HUES64 (cell line): ENCODE results near the gene NBAS.

Experiments used
- H3K27ac ChIP-seq: 2 replicates; pipeline ENCODE4 v1.7.0; 2013; ENCODE audit warnings: low read depth, low read length, inconsistent platforms
- H3K27me3 ChIP-seq: 2 replicates; pipeline ENCODE4 v1.6.1; 2013; ENCODE audit warnings: mild to moderate bottlenecking, low read length; ENCODE audit not compliant: insufficient read depth
- H3K36me3 ChIP-seq: 2 replicates; pipeline ENCODE4 v1.6.1; 2013; ENCODE audit warnings: mild to moderate bottlenecking, low read length; ENCODE audit not compliant: insufficient read depth
- H3K4me1 ChIP-seq: 2 replicates; pipeline ENCODE4 v1.6.1; 2013; ENCODE audit warnings: mild to moderate bottlenecking, low read length, moderate library complexity; ENCODE audit not compliant: insufficient read depth
- H3K4me3 ChIP-seq: 2 replicates; pipeline ENCODE4 v1.5.1; 2013; ENCODE audit warnings: mild to moderate bottlenecking, low read length, moderate library complexity
- H3K9ac ChIP-seq: 2 replicates; pipeline ENCODE4 v1.6.1; 2013; ENCODE audit warnings: mild to moderate bottlenecking, low read depth, low read length
- H3K9me3 ChIP-seq: 2 replicates; pipeline ENCODE4 v1.6.1; 2013; ENCODE audit warnings: low read depth, low read length; ENCODE audit not compliant: insufficient read depth
- WGBS: fragments of 150-250, 120-280 bp; methylation state at CpG from one replicate; pipeline ENCODE4 v1.1.7; 2013; ENCODE audit warnings: missing lambda C conversion rate; 5-methylcytosine and 5-hydroxymethylcytosine counted together

Gene NBAS

DNA sequence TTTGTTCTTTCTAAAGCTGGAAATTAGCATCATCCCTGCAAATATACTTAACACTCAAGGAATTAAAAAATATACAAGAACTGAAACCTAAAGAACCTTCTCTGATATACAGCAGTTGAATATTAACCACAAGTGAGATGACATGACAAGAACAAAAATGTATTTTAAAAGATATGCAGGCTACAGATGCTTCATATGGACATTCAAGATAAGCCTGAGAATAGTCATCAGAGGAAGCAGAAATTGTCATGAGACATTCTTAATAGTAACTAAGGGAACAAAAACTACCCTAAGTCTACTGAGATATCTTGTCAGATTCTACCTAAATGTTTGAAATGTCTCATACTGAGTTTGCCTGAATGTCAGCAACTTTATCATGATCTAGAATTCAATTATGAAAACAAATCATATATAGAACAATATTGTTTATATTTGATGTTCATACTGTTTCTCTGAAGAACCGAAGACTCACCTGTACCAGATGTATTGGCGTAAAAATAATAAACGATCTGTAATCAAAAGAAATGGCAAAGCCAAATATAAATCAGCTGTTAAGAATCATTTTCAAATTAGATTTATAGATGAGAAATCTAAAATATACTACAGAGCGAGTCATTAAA, 4.7 kb downstream of the NBAS start:
- Histone ChIP-seq H3K9ac (no peak overlapping the region), H3K27ac (no peak overlapping the region), H3K27me3 (no peaks in the 10 kb centered on the region), H3K9me3 (no peaks in the 10 kb centered on the region), H3K4me3 (no peak overlapping the region), H3K4me1 (peaks cover 6% of the 10 kb centered on the region; the same call in 1 of the 2 replicates), H3K36me3 (peaks cover 26% of the 10 kb centered on the region)
- 86% methylated on average over 3 of the region's 4 CpGs for WGBS

DNA sequence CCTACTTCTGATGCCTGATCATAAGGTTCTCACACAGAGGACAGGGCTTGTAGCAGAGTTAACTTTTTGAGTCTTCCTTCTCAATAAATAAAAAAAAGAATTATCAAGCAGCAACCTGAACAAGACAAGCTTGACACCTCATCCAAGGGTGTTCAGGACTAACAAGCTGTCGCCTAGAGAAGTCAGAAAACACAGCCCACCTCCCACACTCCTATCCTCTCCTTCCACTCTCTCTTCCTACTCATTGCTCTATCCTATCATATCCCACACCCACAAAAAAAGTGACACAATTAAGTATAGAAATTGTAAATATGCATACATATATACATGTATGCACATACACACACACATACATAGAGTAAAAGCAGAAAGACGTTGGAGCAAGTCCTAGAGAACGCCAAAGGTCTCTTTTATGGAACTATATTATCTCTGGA, 5.4 kb downstream of the NBAS start:
- H3K4me3 ChIP-seq: no peak overlapping the region
- no peak overlapping the region for H3K27ac ChIP-seq
- no peaks in the 10 kb centered on the region for H3K9me3 ChIP-seq
- peaks cover 26% of the 10 kb centered on the region for H3K36me3 ChIP-seq
- no peak overlapping the region for H3K9ac ChIP-seq
- WGBS: 96% methylated on average over 3 of the region's 3 CpGs
- H3K27me3 ChIP-seq: no peaks in the 10 kb centered on the region
- H3K4me1 ChIP-seq: peaks cover 5% of the 10 kb centered on the region; the same call in 1 of the 2 replicates

DNA sequence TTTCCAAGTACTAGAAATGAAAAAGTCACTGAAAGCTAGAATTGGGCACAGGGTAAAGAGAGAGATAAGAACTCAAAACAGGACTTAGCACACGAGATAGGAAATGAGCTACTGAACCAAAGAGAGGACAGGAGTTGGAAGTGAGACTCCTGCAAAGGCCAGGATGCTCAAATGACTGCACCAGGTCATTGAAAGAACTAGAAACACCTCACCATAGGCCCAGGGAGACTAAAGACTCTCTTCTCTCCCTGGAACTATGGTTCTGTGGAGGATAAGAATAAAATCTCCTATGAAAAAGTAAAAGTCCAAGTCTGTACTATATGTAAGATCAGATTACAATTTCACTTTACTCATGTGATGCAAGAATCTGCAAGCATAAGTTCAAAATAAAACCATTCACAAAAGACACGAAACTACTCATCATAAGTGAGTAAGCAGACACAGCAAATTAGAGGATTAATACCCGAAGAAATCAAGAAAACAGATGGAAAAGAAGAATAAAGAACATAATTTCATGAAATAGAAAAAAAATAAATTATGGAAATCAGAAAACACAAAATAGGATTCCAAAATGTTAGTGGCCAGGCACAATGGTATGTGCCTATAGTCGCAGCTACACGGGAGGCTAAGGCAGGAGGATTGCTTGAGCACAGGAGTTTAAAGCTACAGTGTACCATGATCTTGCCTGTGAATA, 6.5 kb downstream of the NBAS start:
- H3K27ac ChIP-seq: no peak overlapping the region
- 97% methylated on average over 4 of the region's 5 CpGs for WGBS
- no peaks in the 10 kb centered on the region for H3K4me1 ChIP-seq
- no peaks in the 10 kb centered on the region for H3K9me3 ChIP-seq
- H3K36me3 ChIP-seq: peaks cover 26% of the 10 kb centered on the region
- no peak overlapping the region for H3K4me3 ChIP-seq
- no peaks in the 10 kb centered on the region for H3K27me3 ChIP-seq
- H3K9ac ChIP-seq: no peak overlapping the region

DNA sequence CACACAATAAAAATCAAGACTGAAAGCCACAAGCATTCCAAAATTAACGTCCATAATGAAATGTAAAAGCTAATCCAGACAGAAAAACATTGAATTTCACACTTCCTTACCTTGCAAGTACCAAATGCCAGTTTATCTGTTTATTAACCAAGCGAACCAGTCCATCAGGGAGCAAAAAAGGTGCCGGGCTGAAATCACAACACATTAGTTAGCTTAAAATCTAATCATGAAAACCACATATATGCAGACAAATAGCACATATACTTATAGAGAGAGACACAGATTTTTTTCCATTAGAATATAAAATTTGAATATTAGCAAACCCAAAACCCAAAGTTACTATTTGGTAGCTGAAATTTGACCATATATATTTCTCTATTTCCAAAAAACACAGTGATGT, 7.2 kb downstream of the NBAS start:
- Histone ChIP-seq H3K4me3 (no peak overlapping the region), H3K9me3 (no peaks in the 10 kb centered on the region), H3K27me3 (no peaks in the 10 kb centered on the region), H3K27ac (no peak overlapping the region), H3K36me3 (peaks cover 31% of the 10 kb centered on the region), H3K9ac (no peak overlapping the region), H3K4me1 (no peaks in the 10 kb centered on the region)
- WGBS: 90% methylated on average over 3 of the region's 3 CpGs

DNA sequence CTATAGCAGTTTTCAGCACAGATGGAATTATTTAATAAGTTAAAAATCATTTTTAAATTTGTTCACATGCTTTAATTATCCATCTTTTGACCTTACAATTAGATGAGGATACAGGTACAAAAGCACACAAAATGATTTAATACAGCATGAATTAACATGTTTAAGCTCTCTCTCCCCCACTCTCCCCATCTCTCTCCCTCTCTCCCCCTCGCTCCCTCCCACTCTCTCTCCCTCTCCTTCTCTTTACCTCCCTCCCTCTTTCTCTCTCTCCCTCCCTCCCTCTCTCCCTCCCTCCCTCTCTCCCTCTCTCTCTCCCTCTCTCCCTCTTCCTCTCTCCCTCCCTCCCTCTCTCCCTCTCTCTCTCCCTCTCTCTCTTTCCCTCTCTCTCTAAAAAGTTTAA, 7.6 kb downstream of the NBAS start:
- WGBS: 93% methylated on average over 1 of the region's 1 CpG
- Histone ChIP-seq H3K27ac (no peak overlapping the region), H3K36me3 (peaks cover 31% of the 10 kb centered on the region), H3K9me3 (no peaks in the 10 kb centered on the region), H3K4me3 (no peak overlapping the region), H3K9ac (no peak overlapping the region), H3K27me3 (no peaks in the 10 kb centered on the region), H3K4me1 (no peaks in the 10 kb centered on the region)

DNA sequence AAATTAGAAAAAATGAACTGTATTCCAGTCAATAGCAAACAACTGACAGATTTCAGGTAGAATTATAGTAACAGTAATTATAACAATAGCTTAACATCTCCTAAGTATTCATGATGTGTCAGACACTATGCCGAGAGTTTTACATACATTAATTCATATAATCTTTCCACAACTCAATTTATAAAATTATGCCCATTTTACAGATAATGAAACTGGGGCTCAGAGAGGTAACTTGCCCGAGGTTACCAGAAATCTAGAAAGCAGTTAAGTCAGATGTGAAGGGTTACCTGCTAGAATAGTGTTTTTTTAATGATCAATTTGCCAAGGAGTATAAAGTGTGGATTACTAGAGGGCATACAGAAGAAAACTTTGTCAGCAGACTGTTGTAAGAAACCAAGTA, 12.2 kb downstream of the NBAS start:
- Histone ChIP-seq H3K4me1 (no peaks in the 10 kb centered on the region), H3K9ac (no peak overlapping the region), H3K36me3 (peaks cover 16% of the 10 kb centered on the region; the same call in 1 of the 2 replicates), H3K27ac (no peak overlapping the region), H3K4me3 (no peak overlapping the region), H3K9me3 (no peaks in the 10 kb centered on the region), H3K27me3 (no peaks in the 10 kb centered on the region)
- WGBS: 90% methylated on average over 2 of the region's 2 CpGs

DNA sequence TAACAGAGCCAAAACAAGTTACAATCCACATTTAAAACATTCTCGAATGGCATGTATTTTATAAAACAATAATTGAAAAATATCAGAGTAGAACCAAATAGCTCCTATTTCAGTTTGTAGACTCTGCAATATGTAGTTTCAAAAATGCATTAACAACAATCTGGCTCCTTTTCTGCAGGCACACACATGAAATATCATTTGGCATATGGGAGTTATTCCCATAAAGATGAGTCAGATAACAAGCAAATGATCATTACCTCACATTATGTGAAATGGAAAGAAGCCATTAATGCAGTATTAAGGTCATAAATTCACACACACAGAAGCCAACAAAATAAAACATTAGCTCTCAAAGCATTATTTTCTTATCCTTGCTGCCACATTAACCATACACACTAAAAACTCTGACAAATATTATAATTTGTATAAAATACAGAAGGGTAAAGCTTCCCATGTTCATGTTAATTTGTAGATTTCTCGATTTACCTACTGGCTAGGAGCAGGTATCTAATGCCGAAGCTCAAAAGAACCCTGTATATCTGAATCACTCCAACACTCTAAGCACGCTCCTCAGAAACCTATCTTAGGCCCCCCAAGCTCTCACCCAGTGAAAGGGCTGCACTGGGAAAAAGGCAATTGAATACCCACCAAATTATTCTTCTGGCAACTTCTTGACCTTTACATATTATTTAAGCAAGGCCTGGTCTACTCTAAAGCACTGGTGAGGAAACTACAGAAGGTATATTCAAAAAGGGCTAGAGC, 13.8 kb downstream of the NBAS start:
- Histone ChIP-seq H3K27ac (no peak overlapping the region), H3K36me3 (peaks cover 9% of the 10 kb centered on the region; the same call in 1 of the 2 replicates), H3K9me3 (no peaks in the 10 kb centered on the region), H3K27me3 (no peaks in the 10 kb centered on the region), H3K4me1 (no peaks in the 10 kb centered on the region), H3K4me3 (no peak overlapping the region), H3K9ac (no peak overlapping the region)
- WGBS: 89% methylated on average over 3 of the region's 4 CpGs

DNA sequence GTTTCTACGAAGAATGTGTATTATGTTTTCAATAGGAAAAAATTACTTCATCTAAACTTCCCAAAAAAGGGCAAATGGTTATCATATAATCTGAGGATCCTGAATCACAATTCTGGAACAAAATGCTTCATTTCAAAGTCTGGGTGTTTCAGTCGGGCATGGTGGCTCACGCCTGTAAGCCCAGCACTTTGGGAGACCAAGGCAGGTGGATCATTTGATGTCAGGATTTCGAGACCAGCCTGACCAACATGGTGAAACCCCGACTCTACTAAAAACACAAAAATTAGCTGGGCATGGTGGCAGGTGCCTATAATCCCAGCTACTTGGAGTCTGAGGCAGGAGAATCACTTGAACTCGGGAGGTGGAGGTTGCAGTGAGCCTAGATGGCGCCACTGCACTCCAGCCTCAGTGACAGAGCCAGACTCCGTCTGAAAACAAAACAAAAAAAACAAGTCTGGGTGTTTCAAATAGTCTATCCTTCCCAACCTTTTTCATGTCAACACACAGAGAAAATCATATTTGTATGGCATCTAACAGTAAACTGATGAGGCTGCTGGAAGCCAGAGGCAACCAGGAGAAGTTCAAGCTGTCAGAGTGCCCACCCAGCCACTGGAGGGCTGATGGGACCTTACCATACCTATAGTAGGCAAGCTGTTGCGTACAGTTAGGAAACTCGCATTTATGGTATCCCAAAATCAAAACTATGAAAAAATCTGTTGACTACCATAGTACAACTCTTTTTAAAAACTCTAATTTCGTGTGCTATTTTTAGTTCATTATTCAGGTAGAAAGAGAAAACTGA, 14.6 kb downstream of the NBAS start:
- Histone ChIP-seq H3K9ac (no peak overlapping the region), H3K36me3 (peaks cover 8% of the 10 kb centered on the region; the same call in 1 of the 2 replicates), H3K9me3 (no peaks in the 10 kb centered on the region), H3K27me3 (no peaks in the 10 kb centered on the region), H3K4me1 (no peaks in the 10 kb centered on the region), H3K4me3 (no peak overlapping the region), H3K27ac (no peak overlapping the region)
- WGBS: 84% methylated on average over 9 of the region's 11 CpGs

GRCh38 chr2:15544227-15544626, 16.9 kb downstream of the NBAS start:
- H3K27me3 ChIP-seq: no peaks in the 10 kb centered on the region
- 63% methylated on average over 1 of the region's 2 CpGs for WGBS

GRCh38 chr2:15543541-15543940, 17.6 kb downstream of the NBAS start:
- no peak overlapping the region for H3K9ac ChIP-seq
- no peaks in the 10 kb centered on the region for H3K9me3 ChIP-seq
- no peaks in the 10 kb centered on the region for H3K27me3 ChIP-seq
- no peaks in the 10 kb centered on the region for H3K4me1 ChIP-seq
- H3K4me3 ChIP-seq: no peak overlapping the region
- 95% methylated on average over 6 of the region's 6 CpGs for WGBS
- H3K27ac ChIP-seq: no peak overlapping the region
- peaks cover 10% of the 10 kb centered on the region for H3K36me3 ChIP-seq

More at GRCh38 chr2:15544227-15544626, 16.9 kb downstream of the NBAS start:
- no peaks in the 10 kb centered on the region for H3K4me1 ChIP-seq
- H3K27ac ChIP-seq: no peak overlapping the region
- no peaks in the 10 kb centered on the region for H3K9me3 ChIP-seq
- H3K36me3 ChIP-seq: peaks cover 6% of the 10 kb centered on the region; the same call in 1 of the 2 replicates
- H3K9ac ChIP-seq: no peak overlapping the region
- no peak overlapping the region for H3K4me3 ChIP-seq
